ENCODE results near the gene CROCC2. TPM values are rescaled to one million over a fixed set of nuclear protein-coding genes. Genes with fewer than 3 reads are reported as not detected.

Gene CROCC2
- total and polyA plus RNA-seq, 12 donors = 0.07 to 0.65 (median 0.28) TPM; not detected in 6

GRCh38 chr2:240934701-240935102, 28.6 kb downstream of the CROCC2 start:
- no peak for TF ChIP-seq POLR2A (IDR thresholded peaks at IDR 0.05)
- TF ChIP-seq CTCF (IDR thresholded peaks at IDR 0.05) = no peak
- no peak overlapping the region for H3K4me3 ChIP-seq
- 92 to 98% (median 94%) methylated on average over 5 to 12 of the region's 12 CpGs for WGBS, 4 donors
- H3K27ac ChIP-seq = no peak overlapping the region
- no peaks in the 10 kb centered on the region for H3K4me1 ChIP-seq (replicated peaks in 1 of 2)
- peak in 4 of 7 donors; percentile 10 to 34 (median 12) for DNase-seq
- no peaks in the 10 kb centered on the region for H3K36me3 ChIP-seq (replicated peaks in 1 of 2)
- H3K9me3 ChIP-seq (replicated peaks in 1 of 3) = no peaks in the 10 kb centered on the region
- intact Hi-C loops (cut with DNase I) = no loop called here
- no peaks in the 10 kb centered on the region for H3K27me3 ChIP-seq

GRCh38 chr2:240935103-240935876, 29.2 kb downstream of the CROCC2 start:
- WGBS, 4 donors = 93 to 97% (median 94%) methylated on average over 19 to 25 of the region's 25 CpGs

GRCh38 chr2:240936106-240936505, 30.0 kb downstream of the CROCC2 start:
- intact Hi-C loops (cut with DNase I) = no loop called here
- Histone ChIP-seq H3K4me1 (replicated peaks in 1 of 2) (no peaks in the 10 kb centered on the region), H3K27ac (no peak overlapping the region), H3K4me3 (no peak overlapping the region), H3K27me3 (no peaks in the 10 kb centered on the region), H3K9me3 (replicated peaks in 1 of 3) (no peaks in the 10 kb centered on the region), H3K36me3 (replicated peaks in 1 of 2) (no peaks in the 10 kb centered on the region)
- WGBS, 4 donors = 87 to 95% (median 90%) methylated on average over 9 of the region's 9 CpGs
- TF ChIP-seq POLR2A (IDR thresholded peaks at IDR 0.05) (no peak), CTCF (IDR thresholded peaks at IDR 0.05) (no peak)
- DNase-seq = peak in 3 of 7 donors; percentile 2 to 14 (median 11)

More at GRCh38 chr2:240935103-240935876, 29.2 kb downstream of the CROCC2 start:
- Histone ChIP-seq H3K9me3 (replicated peaks in 1 of 3) (no peaks in the 10 kb centered on the region), H3K27me3 (no peaks in the 10 kb centered on the region), H3K36me3 (replicated peaks in 1 of 2) (no peaks in the 10 kb centered on the region), H3K27ac (no peak overlapping the region), H3K4me1 (replicated peaks in 1 of 2) (no peaks in the 10 kb centered on the region), H3K4me3 (no peak overlapping the region)
- intact Hi-C loops (cut with DNase I) = no loop called here
- DNase-seq = peak in 4 of 7 donors; percentile 9 to 25 (median 12)
- TF ChIP-seq POLR2A (IDR thresholded peaks at IDR 0.05) = no peak
- TF ChIP-seq CTCF (IDR thresholded peaks at IDR 0.05) = no peak

- intact Hi-C loops (cut with DNase I) = no loop called here
- peak in 3 of 7 donors; percentile 6 to 25 (median 6) for DNase-seq
- no peaks in the 10 kb centered on the region for H3K27me3 ChIP-seq
- TF ChIP-seq POLR2A (IDR thresholded peaks at IDR 0.05) (no peak), CTCF (IDR thresholded peaks at IDR 0.05) (no peak)
- no peaks in the 10 kb centered on the region for H3K36me3 ChIP-seq (replicated peaks in 1 of 2)
- H3K9me3 ChIP-seq (replicated peaks in 1 of 3) = no peaks in the 10 kb centered on the region
- no peak overlapping the region for H3K27ac ChIP-seq
- WGBS, 4 donors = 91 to 95% (median 93%) methylated on average over 7 of the region's 7 CpGs
- no peaks in the 10 kb centered on the region for H3K4me1 ChIP-seq (replicated peaks in 1 of 2)
- no peak overlapping the region for H3K4me3 ChIP-seq
These were observed 39.9 kb downstream of the CROCC2 start for GRCh38 chr2:240946046-240946445.
